ENCODE results near the gene ZNF701.
"Not testable (repeated sequence)": the region's sequence is repeated elsewhere in the genome, so short reads cannot be mapped to it uniquely, and the experiment has no call there.

Gene ZNF701

DNA sequence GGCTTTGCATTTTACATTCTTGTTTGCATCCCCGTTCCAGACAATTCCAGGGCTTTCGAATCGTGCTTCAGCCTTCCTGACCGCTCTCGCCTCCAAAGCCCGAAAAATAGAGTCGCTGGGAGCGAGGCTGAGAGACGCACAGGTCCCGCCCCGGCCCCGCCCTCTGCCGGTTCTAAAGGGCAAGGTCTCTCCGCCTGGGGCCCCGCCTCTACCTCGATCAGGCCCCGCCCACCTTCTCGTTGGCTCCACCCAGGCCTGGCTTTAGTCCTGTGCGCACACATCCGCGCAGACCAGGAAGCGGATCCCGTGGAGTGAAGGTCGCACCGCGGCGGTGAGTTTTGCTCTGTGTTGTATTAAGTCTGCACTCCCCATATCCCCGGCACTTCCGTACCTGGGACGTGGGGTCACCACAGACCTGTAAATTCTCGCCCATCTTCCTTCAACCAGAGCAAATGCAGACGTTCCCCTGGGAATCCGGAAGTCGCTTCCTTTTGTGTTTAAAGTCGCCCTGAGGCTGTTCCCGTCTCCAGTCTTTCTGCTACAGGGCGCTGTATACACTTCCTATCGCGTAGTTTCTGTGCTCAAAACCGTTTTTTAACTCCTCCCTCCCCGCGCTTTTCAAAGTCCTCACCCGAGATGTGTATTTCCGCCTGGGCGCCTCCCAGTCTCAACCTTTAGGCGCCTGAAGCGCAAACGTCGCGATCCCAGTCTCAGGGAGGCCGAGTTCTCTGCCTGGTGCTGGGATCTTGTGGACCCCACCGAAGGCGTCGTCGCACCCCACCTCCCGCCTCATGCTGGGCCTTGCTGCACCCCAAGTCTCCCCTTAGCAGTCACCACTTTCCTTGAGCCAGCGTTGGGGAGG is at the start of gene ZNF701:
Gene ZNF701 (plus strand): TSS at position 288 of the 862 bp plus-strand sequence. CDS start 3,861 bp downstream, outside the sequence.
- DNase-seq (ENCODE audit: insufficient read length, low spot score), result peak; percentile 50
- FAIRE-seq, result peak; percentile 79

DNA sequence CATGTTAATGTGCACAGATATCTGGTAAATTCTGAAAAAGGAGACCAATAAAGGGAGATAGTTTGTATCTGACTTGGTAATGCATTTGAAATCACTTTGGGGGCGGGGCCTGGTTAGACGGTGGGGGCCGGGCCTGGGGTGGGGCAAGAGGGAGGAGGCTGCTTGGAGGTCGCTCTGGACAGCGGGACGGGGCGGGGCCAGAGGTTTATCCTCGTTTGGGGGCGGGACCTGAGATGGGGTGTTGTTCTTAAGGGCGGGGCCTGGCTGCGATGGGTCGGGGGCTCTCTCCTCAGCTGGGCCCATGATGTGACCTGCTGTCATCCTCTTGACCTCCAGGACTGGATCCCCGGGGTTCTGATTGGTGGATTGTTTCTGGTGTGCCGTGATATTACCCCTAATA is 47.5 kb upstream of the ZNF701 start:
- FAIRE-seq, result no peak
- DNase-seq (ENCODE audit: insufficient read length, low spot score), result no peak

DNA sequence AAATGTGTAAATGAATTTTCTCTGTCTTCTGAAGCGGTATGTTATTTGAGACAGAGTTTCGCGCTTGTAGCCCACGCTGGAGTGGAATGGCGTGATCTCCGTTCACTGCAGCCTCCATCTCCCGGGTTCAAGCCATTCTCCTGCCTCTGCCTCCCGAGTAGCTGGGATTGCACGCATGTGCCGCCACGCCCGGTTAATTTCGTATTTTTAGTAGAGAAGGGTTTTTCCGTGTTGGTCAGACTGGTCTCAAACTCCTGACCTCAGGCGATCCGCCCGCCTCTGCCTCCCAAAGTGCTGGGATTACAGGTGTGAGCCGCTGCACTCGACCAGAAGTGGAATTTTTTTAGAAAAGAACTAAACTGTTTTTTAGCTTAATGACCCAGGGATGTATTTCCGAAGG is 46.0 kb upstream of the ZNF701 start:
- FAIRE-seq (no peak), DNase-seq (ENCODE audit: insufficient read length, low spot score) (no peak)

DNA sequence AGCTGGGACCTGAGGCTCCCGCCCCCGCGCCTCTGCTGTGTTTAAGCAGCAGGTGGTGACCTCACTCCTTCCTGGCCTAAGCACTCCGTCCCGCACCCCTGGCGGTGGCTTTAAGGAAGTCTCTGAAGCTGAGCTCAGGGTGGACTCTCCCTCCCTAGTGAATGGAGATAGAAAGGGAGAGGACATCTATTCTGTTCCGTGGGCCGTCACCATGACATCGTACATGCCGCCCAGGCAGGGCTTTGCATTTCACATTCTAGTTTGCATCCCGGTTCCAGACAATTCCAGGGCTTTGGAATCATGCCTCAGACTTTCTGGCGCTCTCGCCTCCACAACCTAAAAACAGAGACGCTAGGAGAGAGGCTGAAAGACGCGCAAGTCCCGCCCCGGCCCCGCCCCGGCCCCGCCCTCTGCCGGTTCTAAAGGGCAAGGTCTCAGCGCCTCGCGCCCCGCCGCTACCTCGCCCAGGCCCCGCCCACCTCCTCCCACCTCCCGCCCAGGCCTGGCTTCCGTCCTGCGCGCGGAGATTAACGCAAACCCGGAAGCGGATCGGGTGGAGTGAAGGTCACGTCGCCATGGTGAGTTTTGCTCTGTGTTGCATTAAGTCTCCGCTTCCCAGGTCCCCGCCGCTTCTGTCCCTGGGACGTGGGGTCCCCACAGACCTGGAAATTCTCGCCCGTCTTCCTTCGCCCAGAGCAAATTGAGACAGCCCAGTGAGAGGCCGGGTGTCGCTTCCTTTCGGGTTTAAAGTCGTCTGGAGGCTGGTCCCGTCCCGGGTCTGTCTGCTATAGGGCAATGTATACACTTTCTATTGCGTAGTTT is 42.7 kb upstream of the ZNF701 start, which contains the start of gene ZNF808:
Gene ZNF808 (plus strand): TSS at position 535 of the 822 bp plus-strand sequence. CDS start 15,617 bp downstream, outside the sequence.
- FAIRE-seq (peak; percentile 86), DNase-seq (ENCODE audit: insufficient read length, low spot score) (peak; percentile 88)

DNA sequence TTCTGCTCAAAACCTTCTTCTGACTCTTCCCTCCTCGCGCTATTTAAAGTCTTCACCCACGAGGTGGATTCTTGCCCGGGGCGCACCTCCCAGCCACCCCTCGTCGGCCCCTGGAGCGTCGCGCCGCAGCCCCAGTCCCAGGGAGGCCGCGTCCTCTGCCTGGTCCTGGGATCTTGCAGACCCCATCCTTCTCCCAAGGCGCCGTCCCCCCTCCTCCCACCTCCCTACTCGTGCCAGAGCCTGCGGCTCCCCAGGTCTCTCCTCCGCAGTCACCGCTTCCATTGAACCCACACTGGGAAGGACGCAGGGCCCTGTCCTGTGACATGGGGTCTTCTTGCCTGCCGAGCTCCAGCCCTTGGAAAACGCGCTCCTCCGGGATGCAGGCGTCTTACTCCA is 42.1 kb upstream of the ZNF701 start:
- DNase-seq (ENCODE audit: insufficient read length, low spot score), result no peak
- no peak for FAIRE-seq

DNA sequence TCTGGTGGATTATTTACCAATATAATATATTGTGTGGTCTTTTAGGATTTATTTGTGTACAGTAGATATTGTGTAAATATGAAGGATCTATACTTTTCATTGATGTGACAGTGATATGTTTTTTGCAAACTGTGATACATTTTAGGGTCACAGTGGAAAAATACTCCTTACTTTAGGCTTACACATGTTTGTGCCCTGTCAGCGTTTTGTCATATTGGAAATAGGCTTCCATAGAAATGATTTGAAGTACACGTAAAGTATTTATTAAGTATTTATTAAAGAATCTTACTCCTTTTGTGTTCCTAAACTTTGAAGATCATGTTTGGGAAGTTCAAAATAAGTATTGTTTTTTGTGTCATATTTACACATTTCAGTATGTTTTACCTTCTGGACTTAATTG is 37.6 kb upstream of the ZNF701 start:
- FAIRE-seq (no peak), DNase-seq (ENCODE audit: insufficient read length, low spot score) (no peak)

DNA sequence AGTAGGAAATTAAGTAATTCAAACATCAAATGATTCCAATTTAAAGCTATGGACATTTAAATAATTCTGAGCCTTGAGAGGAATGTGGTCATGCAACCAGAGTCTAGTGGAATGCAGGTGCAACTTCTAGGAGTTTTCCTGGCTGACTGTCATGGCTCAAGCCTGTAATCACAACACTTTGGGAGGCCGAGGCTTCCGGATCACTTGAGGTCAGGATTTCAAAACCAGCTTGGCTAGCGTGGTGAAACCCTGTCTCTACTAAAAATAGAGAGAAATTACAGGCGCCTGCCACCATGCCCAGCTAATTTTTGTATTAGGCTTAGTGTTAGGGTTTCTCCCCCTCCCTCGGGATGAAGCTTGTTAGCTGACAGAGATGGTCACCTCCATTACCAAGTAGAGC is 36.2 kb upstream of the ZNF701 start:
- FAIRE-seq (no peak), DNase-seq (ENCODE audit: insufficient read length, low spot score) (no peak)

DNA sequence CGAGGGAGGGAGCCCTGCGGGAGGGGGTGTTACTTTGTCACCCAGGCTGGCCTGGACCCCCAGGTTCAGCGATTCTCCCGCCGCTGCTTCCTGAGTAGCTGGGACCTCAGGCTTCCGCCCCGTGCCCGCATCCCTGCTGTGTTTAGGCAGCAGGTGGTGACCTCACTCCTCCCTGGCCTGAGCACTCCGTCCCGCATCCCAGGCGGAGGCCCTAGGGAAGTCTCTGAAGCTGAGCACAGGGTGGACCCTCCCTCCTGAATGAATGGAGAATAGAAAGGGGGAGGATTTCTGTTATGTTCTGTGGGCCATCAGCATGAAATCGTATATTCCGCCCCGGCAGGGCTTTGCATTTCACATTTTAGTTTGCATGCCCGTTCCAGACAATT is 34.7 kb upstream of the ZNF701 start:
- DNase-seq (ENCODE audit: insufficient read length, low spot score); FAIRE-seq: not testable (repeated sequence)

DNA sequence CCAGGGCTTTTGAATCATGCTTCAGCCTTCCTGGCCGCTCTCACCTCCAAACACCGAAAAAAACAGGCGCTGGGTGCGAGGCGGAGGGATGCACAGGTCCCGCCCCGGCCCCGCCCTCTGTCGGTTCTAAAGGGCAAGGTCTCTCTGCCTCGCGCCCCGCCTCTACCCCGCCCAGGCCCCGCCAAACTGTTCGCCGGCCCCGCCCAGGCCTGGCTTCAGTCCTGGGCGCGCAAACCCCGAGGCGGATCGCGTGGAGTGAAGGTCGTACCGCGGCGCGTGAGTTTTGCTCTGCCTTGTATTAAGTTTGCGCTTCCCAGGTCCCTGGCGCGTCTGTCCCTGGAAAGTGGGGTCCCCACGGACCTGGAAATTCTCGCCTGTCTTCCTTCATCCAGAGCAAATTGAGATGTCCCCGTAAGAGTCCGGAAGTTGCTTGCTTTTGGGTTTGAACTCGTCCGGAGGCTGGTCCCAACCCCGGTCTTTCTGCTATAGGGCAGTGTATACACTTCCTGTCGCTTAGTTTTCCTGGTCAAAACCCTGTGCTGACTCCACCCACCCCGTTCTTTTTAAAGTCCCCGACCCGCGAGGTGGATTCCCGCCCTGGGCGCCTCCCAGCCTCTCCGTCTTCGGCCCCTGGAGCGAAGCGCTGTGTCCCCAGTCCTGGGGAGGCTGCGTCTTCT is 34.2 kb upstream of the ZNF701 start:
- FAIRE-seq (no peak), DNase-seq (ENCODE audit: insufficient read length, low spot score) (peak; percentile 3)

DNA sequence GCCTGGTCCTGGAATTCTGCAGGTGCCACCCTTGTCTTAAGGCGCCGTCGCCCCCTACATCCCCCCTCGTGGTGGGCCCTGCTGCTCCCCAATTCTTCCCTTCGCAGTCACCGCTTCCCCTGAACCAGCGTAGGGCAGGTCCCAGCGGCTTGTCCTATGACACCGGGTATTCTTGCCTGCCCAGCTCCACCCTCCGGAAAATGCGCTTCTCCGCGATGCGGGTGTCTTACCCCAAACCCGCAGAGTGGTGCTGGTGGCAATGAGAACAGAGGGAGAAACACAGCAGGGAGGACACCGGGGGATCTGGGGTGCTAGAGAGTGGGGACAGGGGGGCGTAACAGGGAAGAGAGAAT is 33.7 kb upstream of the ZNF701 start:
- no peak for FAIRE-seq
- no peak for DNase-seq (ENCODE audit: insufficient read length, low spot score)

DNA sequence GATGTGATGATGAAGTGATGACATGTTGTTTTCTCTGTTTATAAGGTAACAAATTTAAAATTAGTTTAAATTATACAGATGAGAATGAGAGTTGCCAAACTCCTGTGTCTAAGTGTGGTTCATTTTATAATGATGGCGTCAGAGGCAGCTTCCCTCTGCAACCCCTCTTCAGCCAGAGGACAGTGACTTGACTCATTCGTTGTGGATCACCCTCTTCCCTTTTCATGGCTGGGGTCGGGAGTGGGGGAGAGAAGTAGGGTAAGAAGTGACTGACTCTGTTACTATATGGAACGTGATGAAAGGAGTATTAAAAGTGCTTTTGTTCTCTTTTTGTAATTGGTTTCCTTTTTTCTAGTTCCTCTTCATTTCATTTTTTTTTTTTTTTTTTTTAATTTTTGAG is 31.3 kb upstream of the ZNF701 start:
- FAIRE-seq; DNase-seq (ENCODE audit: insufficient read length, low spot score): not testable (repeated sequence)

DNA sequence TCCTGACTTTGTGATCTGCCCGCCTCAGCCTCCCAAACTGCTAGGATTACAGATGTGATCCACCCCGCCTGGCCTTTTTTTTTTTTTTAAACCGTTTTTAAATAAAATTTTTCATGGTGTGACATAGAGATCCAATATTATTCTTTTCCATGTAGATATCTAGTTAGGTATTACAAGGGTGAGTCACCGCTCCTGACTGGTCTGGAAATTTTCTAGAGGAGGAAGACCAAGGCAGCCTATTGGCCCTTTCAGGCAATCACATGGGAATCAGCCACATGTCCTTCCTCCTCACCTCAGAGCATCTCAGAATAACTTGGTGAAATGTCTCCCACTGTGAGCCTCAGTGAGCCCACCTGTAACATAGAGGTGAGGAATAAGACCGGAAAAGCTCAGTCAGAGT is 28.9 kb upstream of the ZNF701 start:
- FAIRE-seq, result not testable (repeated sequence)

DNA sequence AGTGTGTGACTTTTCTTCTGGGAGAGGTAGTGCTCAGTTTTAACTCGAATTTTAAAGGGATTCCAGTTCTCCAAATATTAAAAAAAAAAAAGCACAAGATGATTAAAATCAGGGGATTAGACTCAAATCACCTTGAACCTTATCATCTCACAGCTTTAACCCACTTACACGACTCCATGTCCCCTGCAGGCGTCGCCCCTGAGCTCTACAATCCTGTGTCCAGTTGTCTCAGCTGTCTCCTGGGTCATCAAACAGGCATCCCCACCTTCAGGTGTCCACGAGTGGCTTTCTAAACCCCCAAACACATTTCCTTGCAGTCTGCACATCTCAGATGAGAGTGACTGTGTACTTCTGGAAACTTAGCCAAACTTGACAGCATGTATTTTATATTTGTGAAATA is 28.5 kb upstream of the ZNF701 start:
- FAIRE-seq, result no peak

More for the DNA sequence above, 28.9 kb upstream of the ZNF701 start:
- DNase-seq (ENCODE audit: insufficient read length, low spot score), result not testable (repeated sequence)

DNA sequence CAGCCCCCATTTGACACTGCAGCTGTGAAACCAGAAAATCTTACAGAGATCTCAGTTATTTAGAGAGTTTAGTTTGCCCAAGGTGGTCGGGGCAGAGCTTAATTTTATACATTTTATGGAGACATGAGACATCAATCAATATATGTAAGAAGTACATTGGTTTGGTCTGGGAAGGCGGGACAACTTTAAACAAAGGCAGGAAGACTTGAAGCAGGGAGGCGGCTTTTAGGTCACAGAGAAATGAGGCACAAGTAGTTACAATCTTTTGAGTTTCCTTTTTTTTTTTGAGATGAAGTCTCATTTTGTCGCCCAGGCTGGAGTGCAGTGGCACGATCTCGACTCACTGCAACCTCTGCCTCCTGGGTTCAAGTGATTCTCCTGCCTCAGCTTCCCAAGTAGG is 27.5 kb upstream of the ZNF701 start:
- not testable (repeated sequence) for DNase-seq (ENCODE audit: insufficient read length, low spot score); FAIRE-seq

More for the DNA sequence above, 28.5 kb upstream of the ZNF701 start:
- DNase-seq (ENCODE audit: insufficient read length, low spot score), result no peak

DNA sequence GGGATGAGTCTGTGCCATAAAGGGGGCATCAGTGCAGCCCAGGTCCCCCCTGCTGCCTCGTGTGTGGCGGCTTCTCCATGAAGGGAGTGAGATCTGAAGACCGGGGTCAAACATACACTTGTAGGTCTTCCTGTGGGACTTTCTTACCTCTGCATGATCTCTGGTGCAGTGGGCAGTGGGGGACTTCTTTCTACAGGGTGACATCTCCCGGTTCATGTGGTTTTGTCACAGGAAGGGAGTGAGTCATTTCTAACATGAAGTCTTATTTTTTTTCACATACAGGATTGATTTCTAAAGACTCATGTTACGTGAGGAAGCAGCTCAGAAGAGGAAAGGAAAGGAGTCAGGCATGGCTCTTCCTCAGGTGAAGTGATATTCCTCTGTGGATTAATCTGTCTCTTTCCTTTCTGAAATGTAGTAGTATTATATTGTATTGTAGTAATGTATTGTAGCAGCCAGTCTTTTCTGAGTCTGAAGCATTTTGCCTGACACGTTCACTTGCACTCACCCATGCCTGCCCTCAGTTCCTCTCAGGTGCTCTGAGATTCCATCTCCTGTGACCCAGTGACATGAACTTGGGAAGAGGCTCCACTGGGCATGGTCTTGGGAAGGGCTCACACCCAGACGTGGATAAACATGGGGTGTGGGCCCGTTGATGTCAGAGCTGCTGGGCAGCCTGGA is 27.0 kb upstream of the ZNF701 start:
- no peak for FAIRE-seq

DNA sequence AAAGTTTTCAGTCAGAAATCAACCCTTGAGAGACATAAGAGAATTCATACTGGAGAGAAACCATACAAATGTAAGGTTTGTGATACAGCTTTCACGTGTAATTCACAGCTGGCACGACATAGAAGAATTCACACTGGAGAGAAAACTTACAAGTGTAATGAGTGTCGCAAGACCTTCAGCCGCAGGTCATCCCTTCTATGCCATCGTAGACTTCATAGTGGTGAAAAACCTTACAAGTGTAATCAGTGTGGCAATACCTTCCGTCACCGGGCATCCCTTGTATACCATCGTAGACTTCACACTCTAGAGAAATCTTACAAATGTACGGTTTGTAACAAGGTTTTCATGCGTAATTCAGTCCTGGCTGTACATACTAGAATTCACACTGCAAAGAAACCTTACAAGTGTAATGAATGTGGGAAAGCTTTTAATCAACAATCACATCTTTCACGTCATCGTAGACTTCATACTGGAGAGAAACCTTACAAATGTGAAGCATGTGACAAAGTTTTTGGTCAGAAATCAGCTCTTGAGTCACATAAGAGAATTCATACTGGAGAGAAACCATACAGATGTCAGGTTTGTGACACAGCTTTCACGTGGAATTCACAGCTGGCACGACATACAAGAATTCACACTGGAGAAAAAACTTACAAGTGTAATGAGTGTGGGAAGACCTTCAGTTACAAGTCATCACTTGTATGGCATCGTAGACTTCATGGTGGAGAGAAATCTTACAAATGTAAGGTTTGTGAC is 15.7 kb upstream of the ZNF701 start:
- FAIRE-seq (no peak), DNase-seq (ENCODE audit: insufficient read length, low spot score) (no peak)

More for the DNA sequence above, 27.0 kb upstream of the ZNF701 start:
- DNase-seq (ENCODE audit: insufficient read length, low spot score), result no peak

DNA sequence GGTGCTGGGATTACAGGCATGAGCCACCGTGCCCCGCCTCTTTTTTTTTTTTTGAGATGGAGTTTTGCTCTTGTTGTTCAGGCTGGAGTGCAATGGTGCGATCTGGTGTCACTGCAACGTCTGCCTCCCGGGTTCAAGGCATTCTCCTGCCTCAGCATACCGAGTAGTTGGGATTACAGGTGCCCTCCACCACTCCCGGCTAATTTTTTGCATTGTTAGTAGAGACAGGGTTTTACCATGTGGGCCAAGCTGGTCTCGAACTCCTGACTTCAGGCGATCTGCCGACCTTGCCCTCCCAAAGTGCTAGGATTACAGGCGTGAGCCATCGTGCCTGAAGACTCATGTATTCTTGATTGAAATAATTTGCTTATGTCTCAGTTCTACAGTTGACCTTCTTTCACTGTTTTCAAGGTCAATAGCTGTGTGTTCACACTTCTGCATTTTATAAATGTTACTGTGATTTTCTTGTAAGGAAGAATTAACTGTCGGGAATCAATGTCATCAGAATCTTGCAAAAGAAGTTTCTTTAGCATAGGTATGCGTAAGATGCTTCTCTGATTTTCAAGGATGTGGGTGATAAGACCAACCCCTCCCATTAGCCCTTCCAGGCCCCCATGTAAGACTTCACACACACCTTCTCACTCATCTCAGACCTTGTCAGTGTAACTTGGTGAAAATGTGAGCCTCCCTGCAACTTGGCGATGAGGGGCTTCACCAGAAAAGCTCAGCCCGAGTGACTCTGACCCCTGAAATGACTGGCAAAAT is 12.7 kb upstream of the ZNF701 start:
- FAIRE-seq, result no peak

DNA sequence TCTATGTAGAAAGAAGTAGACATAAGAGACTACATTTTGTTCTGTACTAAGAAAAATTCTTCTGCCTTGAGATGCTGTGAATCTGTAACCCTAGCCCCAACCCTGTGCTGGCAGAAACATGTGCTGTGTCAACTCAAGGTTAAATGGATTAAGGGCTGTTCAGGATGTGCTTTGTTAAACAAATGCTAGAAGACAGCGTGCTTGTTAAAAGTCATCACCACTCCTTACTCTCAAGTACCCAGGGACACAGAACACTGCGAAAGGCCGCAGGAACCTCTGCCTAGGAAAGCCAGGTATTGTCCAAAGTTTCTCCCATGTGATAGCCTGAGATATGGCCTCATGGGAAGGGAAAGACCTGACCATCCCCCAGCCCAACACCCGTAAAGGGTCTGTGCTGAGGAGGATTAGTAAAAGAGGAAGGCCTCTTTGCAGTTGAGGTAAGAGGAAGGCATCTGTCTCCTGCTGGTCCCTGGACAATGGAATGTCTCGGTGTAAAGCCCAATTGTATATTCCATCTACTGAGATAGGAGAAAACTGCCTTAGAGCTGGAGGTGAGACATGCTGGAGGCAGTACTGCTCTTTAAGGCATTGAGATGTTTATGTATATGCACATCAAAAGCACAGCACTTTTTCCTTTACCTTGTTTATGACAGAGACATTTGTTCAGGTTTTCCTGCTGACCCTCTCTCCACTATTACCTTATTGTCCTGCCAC is 11.2 kb upstream of the ZNF701 start:
- DNase-seq (ENCODE audit: insufficient read length, low spot score); FAIRE-seq: not testable (repeated sequence)

More for the DNA sequence above, 12.7 kb upstream of the ZNF701 start:
- DNase-seq (ENCODE audit: insufficient read length, low spot score), result no peak
